NOMO-1 treated with DMSO at 0.1 percent for 48 hours (cell line): ENCODE measurements around the gene ANKRD40.
"Not testable (repeated sequence)": the region's sequence is repeated elsewhere in the genome, so short reads cannot be mapped to it uniquely, and the experiment has no call there.

Source experiments
- DNase-seq: peaks from one replicate; lab custom pipeline; 2025; ENCODE audit not compliant: unreplicated experiment; lab: John Stamatoyannopoulos, UW

Gene ANKRD40

DNA sequence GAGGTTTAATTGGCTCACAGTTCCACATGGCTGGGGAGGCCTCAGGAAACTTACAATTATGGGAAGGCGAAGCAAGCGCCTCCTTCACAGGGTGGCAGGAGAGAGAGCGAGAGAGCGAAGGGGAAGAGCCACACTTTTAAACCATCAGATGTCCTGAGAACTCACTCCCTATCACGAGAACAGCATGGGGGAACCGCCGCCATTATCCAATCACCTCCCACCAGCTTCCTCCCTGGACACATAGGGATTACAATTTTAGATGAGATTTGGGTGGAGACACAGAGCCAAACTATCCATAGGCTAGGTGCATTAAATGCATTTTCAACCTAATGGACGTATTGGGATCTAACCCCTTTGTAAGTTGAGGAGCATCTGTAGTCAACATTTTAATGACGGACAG is 4.9 kb upstream of the ANKRD40 start:
- DNase-seq, result peak; percentile 1

DNA sequence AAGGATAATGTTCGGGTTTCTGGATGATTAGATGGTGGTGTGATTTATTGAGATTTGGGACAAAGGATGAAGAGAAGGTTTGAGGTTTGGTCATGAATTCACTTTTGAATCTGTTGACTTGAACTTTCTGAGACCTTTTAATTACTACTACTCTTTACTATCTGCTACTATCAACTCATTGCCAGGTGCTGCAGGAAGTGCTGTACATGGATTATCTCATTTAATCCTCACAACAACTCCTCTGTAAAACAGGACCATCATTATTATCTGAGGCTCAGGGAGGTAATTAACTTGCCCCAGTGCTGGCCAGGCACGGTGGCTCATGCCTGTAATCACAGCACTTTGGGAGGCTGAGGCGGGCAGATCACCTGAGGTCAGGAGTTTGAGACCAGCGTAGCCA is 2.9 kb upstream of the ANKRD40 start:
- DNase-seq, result no peak

DNA sequence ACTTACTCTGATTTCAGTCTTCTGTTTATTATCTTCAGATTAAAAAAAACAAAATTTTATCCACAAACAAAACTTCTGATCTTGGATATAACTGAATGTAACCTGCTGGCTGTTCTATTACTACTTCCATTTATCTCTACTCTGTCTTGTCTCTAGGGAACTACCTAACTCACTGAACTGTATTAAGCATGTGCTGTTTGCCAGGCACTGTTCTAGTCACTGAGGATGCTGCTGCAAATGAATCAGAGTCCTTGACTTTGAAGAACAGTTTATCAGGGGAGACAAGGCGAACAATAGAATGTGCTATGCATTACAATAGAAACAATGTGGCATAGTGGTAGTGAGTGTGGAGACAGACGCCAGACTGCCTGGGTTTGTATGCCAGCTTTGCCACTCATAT is 2.3 kb upstream of the ANKRD40 start:
- DNase-seq, result no peak

DNA sequence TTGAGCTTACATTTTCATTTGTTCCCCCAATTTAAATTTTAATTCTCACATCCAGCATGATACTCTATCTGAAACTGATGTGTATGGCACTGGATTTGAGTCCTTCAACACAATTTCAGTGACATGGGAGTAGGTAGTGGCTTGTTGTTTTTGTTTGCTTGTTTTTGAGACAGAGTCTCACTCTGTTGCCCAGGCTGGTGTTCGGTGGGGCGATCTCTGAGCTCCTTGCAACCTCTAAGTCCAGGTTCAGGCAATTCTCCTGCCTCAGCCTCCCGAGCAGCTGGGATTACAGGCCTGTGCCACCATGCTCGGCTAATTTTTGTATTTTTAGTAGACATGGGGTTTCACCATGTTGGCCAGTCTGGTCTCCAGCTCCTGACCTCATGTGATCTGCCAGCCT is 1.3 kb upstream of the ANKRD40 start:
- DNase-seq, result not testable (repeated sequence)

DNA sequence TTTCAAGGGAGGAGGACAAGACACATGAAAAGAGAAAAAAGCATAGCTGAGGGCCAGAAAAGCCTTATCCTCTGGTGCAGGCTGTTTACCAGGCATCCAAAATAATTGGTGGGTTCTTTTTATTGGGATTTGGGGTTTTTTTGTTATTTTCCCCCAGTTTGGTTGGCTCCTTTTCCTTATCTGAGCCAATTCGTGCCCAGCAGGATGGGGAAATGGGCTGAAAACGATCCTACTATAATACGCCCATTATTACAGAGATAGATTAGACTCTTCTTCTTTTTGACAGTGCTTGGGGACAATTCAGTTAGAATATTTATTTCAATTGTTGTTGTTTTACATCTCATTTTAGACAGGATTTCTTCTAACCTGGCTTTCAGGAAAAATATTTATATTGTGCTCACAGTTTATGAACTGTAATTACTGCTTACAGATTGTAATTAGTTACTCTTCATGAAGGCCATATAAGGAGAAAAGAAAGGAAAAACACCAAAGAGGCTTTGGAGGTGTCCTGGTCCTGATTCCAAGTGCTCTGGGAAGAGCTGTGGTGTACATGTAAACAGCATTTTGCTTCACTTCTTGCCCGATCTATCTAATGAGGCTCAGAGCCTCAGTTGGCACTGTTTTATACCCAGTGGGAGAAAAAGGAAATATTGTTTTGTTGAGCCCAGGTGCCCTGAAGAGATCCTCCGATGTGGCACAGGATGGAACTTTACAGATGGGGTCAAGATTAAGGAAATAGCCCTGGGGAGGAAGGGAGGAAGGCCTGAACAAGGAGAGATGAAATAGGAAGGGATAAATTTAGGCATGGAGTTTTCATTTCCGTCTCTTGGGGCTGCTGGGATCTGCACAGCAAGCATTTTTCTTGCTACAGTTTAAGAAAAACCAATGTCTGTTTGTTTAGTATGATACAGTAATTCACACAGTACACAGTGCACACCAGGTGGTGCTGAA is 611 bp upstream of the ANKRD40 start:
- peak; percentile 59 for DNase-seq

GRCh38 chr17:50703162-50703561 is 4.6 kb downstream of the ANKRD40 start:
- no peak for DNase-seq

DNA sequence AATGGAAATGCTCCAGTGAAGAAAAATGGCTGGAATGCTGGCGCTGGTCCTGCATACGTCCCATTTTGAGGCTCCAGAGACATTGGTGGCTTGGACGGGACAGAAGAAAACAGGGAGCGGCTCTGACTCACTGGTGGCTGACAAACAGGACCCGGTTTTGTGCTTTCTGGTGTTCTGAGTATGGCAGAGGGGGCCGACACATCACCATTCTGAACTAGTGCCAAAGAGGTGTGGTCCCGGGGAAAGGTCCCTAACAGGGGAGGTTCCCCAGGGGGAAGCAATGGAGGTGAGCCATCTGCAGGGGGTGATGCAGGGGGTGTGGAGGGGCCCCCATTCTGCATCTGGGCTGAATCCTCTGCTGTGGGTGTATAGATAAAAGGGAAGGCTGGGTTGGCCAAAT is 8.3 kb downstream of the ANKRD40 start:
- DNase-seq, result no peak

DNA sequence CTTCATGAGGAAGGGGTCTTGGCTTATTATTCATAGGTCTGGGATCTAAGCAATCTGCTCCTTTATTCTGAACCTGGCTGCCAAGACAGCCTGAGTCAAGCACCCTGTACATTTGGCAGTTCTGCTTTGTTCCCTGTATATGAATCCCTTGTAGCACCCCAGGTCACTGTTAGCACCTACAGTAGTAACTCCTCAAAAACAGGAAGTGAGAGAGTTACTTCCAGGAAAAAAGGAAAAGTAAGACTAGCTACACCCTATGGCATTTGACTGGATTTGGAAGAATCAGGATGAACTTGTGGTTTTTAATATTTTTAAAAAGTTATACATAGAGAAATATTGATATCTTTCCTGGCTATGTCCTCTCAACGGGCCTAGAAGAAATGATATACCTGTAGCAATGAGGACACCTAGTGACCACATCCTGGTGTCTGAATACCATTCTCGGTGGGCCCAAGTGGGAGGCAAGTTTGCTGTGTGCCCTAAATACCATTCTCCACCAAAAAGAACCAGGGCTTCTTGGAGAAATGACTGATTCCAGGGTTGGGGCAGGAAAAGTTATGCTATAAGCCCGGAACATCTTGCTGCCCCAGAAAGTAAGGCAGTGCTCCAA is 9.9 kb downstream of the ANKRD40 start:
- no peak for DNase-seq

GRCh38 chr17:50697062-50697461 is 10.7 kb downstream of the ANKRD40 start:
- DNase-seq, result no peak

GRCh38 chr17:50696365-50696879 is 11.3 kb downstream of the ANKRD40 start:
- no peak for DNase-seq

DNA sequence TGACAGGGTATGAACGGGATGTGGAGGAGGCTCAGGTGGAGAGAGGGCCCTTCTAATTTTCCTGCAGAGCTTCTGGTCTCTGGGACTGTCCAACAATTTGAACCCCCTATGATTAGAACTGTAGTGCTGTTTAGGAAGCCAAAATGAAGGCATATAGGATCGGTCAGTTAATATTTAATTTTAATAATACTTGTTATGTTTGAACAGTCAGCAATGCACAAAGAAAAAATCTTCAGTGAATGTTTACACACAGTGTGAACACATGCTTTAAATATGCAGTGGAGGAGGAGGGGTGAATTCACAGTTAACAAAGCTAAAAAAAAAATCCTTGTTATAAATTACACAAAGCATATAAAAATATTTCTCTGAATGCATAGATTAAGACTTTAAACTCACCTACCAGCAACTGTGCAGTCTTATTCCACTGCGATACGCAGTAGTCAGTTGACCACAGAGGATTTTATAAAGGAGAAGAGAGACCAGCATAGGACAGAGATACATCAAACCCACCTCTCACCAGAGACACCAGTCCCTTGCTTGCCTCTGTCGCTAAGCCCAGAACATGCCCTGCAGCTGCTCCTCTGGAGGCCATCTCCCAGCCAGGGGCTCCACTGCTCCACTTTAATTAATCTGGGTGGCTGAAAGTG is 14.6 kb downstream of the ANKRD40 start:
- no peak for DNase-seq

- no peak for DNase-seq
Observed at GRCh38 chr17:50692448-50693035, 15.2 kb downstream of the ANKRD40 start.

GRCh38 chr17:50691550-50692447 is 15.9 kb downstream of the ANKRD40 start:
- no peak for DNase-seq

- peak; percentile 15 for DNase-seq
Observed at GRCh38 chr17:50690887-50691549, 16.7 kb downstream of the ANKRD40 start.

DNA sequence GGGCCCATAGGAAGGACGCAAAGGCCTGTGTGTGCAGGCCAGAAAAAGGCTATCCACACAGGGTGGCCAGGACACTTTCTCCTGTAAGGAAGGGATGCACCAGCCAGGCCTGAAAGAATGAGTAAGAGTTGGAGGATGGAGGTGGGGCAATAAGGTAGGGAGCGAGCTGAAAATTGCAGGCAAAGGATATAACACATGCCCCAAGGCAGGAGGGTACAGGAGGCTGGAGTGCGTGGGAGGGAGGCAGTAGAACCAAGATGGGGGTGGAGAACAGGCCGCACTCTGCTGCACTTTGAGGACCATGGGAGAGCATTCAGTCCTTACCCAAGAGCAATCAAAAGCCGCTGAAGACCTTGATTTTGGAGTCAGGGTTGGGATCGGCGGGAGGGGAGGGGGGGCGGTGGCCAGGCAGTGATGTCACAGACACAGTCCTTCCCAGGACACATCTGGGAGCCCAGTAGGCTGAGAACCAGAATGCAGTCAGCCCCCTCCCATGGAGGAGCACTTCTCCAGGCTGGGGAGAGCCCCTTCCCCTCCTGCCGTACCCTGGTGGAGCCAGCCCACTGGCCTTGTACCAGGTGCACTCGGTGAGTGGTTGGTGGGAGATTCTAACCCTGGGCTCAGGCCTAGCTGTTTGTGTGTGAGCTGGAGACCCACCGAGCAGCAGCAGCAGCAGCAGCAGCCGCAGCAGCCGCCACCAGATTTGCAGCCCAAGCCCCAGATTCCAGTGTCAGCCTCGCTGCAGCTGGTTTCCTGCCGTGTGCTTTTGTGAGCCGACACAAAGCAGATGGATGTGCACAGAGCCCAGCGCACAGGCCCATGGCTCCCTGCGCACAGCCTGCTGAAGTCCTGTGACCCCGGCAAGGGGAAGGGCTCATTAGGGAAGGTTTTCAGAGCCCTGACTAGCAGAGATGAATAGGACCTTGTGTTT is 17.5 kb downstream of the ANKRD40 start:
- DNase-seq, result no peak

GRCh38 chr17:50689251-50689650 is 18.5 kb downstream of the ANKRD40 start:
- no peak for DNase-seq

GRCh38 chr17:50688245-50688644 is 19.5 kb downstream of the ANKRD40 start:
- DNase-seq, result no peak

DNA sequence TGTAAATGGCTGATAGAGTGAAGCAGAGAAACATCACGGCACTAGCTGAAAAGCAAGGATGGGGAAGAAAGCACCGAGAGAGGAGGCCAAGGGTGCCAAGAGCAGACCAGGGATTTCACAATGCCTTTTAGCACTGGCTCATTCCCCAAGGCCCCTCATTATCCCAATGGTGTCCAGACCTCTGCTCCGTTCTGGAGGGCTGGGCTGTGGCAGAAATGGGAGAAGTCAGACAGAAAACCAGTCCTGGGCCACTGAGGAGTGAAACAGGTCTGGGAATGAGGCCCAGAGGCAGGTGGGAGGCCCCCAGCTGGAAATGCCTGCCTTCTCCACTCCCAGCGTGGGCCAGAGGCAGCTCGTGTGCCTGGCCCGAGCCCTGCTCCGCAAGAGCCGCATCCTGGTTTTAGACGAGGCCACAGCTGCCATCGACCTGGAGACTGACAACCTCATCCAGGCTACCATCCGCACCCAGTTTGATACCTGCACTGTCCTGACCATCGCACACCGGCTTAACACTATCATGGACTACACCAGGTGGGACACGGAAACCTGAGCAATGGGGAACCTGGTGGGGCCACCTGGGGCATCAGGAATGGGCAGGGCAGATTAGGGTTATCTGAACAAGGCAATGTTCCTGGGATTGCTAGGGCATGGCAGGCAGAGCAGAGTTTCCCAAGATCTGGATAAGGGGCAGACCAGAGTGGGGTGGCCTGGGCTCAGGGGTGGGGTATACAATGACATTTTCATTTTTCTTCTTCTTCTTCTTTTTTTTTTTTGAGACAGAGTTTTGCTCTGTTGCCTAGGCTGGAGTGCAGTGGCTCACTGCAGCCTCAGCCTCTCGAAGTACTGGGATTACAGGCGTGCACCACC is 20.3 kb downstream of the ANKRD40 start:
- DNase-seq, result no peak
